Keratinocyte (primary cell): Measurements from ENCODE around the gene DNAJC13. TPM values are rescaled to one million over a fixed set of nuclear protein-coding genes. Genes with fewer than 3 reads are reported as not detected.

ENCODE experiments used
- DNase-seq: peaks from one replicate; pipeline ENCODE4 v3.0.0-alpha.2; 2011; ENCODE audit warnings: low read depth, missing footprints, low spot score
- FAIRE-seq: peaks from 2 replicates; lab custom pipeline; 2011; peaks lifted over from hg19 to GRCh38; lab: Jason Lieb, UNC
- H2AFZ ChIP-seq: 2 replicates; pipeline ENCODE4 v1.6.0; 2012; ENCODE audit warnings: low read length, control low read depth, inconsistent platforms; ENCODE audit not compliant: control insufficient read depth
- H3K27ac ChIP-seq: 2 replicates; pipeline ENCODE4 v1.5.1; 2011; ENCODE audit warnings: low read length; ENCODE audit not compliant: control insufficient read depth, insufficient read depth
- H3K27me3 ChIP-seq: 3 replicates; pipeline ENCODE4 v1.6.0; 2011; ENCODE audit warnings: low read length; ENCODE audit not compliant: control insufficient read depth, insufficient read depth; ENCODE audit errors: extremely low read depth
- H3K36me3 ChIP-seq, 2 experiments: 2 replicates in 1 of 2; 3 replicates in 1 of 2; pipeline ENCODE4 v1.5.1; 2011; ENCODE audit warnings: low read length in 2 of 2, mild to moderate bottlenecking in 1 of 2; ENCODE audit not compliant: control insufficient read depth in 2 of 2, insufficient read depth in 2 of 2; ENCODE audit errors: extremely low read depth in 1 of 2
- H3K4me1 ChIP-seq: 3 replicates; pipeline ENCODE4 v1.5.1; 2011; ENCODE audit warnings: low read length; ENCODE audit not compliant: control insufficient read depth, insufficient read depth; ENCODE audit errors: extremely low read depth
- H3K4me2 ChIP-seq: 3 replicates; pipeline ENCODE4 v1.6.0; 2011; ENCODE audit warnings: low read depth, low read length; ENCODE audit not compliant: control insufficient read depth, insufficient read depth; ENCODE audit errors: extremely low read depth
- H3K4me3 ChIP-seq, 3 experiments: fragments of 200-600 bp in 1 of 3; sonication (generic) in 1 of 3; 2 replicates in 2 of 3; 3 replicates in 1 of 3; pipeline ENCODE4 v1.5.1; 2011 to 2016; ENCODE audit warnings: low read length in 3 of 3, mild to moderate bottlenecking in 3 of 3, control low read depth in 2 of 3, inconsistent platforms in 1 of 3, low read depth in 1 of 3, mixed read lengths in 1 of 3, mixed run types in 1 of 3, moderate library complexity in 1 of 3; ENCODE audit not compliant: control insufficient read depth in 2 of 3, insufficient read depth in 2 of 3; ENCODE audit errors: extremely low read depth in 1 of 3
- H3K79me2 ChIP-seq: 2 replicates; pipeline ENCODE4 v1.6.0; 2012; ENCODE audit warnings: low read length; ENCODE audit not compliant: control insufficient read depth, insufficient read depth
- H3K9ac ChIP-seq: 3 replicates; pipeline ENCODE4 v1.6.0; 2011; ENCODE audit warnings: low read length; ENCODE audit not compliant: control insufficient read depth, insufficient read depth; ENCODE audit errors: extremely low read depth
- H3K9me1 ChIP-seq: 3 replicates; pipeline ENCODE4 v1.6.0; 2011; ENCODE audit warnings: low read length; ENCODE audit not compliant: control insufficient read depth, insufficient read depth; ENCODE audit errors: extremely low read depth
- H3K9me3 ChIP-seq: 2 replicates; pipeline ENCODE4 v1.5.1; 2012; ENCODE audit warnings: low read depth, low read length; ENCODE audit not compliant: control insufficient read depth
- H4K20me1 ChIP-seq: 3 replicates; pipeline ENCODE4 v1.6.0; 2011; ENCODE audit warnings: low read length; ENCODE audit not compliant: control insufficient read depth, insufficient read depth; ENCODE audit errors: extremely low read depth
- CTCF ChIP-seq, 3 experiments: IDR thresholded peaks in 1 of 3; conservative IDR thresholded peaks in 1 of 3; optimal IDR thresholded peaks in 1 of 3; 2 replicates in 2 of 3; 3 replicates in 1 of 3; pipeline versions ENCODE3 to v1.5.1; 2011; ENCODE audit warnings: low read length in 3 of 3, mild to moderate bottlenecking in 3 of 3, moderate library complexity in 2 of 3, control low read depth in 1 of 3, inconsistent platforms in 1 of 3; ENCODE audit not compliant: insufficient read depth in 2 of 3; ENCODE audit errors: extremely low read depth in 1 of 3
- EZH2 ChIP-seq: IDR thresholded peaks from one replicate; pipeline ENCODE4 v1.6.1; 2012; ENCODE audit warnings: inconsistent platforms, mild to moderate bottlenecking, low read length, moderate library complexity
- dilution Hi-C: fragments of 300-500 bp; cut with MboI; formaldehyde crosslinking; loops from one replicate; pipeline ENCODE4 v1.7.0; 2020; ENCODE audit warnings: low sequenced_read_pairs; ENCODE audit not compliant: extremely low pct_ligation_motif_present
- polyA plus RNA-seq, 5 experiments: library from polyadenylated mRNA; depleted of rRNA in 3 of 5; stranded (reverse) in 3 of 5; stranded (forward) in 1 of 5; unstranded in 1 of 5; fragments of >200 nt; gene quantifications; 1 replicate in 1 of 5; 2 replicates in 3 of 5; 3 replicates in 1 of 5; pipeline versions ENCODE4 v1.2.1 to v1.2.3, GENCODE V29; 2011 to 2012; ENCODE audit warnings: missing spikeins in 2 of 5, low read depth in 1 of 5, low replicate concordance in 1 of 5

Gene DNAJC13
- polyA plus RNA-seq, 1 donor (not counting 4 experiments of a cell fraction or from before 2014, with no cell fraction given) = 24.3 TPM

DNA sequence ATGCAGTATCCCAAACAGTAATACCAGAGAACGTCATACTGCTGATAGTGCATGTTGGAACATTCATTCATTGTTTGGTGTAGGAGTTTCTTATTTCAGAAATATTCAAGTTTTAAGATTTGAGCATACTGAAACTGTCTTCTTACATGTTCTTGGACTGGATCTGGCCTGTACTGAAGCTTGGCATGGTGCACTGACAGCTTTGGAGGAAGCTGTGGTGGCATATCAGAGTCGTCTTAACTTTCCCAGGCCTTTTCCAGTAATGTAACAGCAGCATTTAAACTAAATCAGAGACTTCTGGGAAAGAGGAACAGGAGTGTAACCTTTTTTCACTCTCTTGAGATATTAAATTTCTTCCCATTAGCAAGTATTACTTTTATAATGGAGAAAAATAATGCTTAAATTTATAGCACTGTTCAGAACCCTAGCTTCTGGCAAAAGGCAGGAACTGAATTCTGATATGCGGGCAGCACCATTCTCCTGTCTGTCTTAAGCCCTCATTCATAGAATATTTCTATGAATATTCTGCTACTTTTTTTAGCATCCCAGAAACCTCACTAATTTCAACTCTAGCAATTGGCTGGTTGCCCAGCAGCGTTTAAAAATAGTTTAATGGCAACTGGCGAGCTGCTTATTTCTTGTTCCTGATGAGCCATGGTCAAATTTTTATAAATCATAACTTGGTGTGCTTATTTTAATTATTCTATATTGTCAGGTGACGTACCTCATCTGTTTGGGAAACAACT lies 31.1 kb downstream of the DNAJC13 start:
- Histone ChIP-seq H3K36me3 (peaks cover 3 to 12% of the 10 kb centered on the region in 2 experiments), H3K27ac (no peak overlapping the region), H3K4me2 (no peak overlapping the region), H3K4me3 (no peak overlapping the region), H3K79me2 (peaks cover 10% of the 10 kb centered on the region), H3K9me3 (no peaks in the 10 kb centered on the region), H3K4me1 (peaks cover 8% of the 10 kb centered on the region), H3K9me1 (no peaks in the 10 kb centered on the region), H3K27me3 (no peaks in the 10 kb centered on the region), H3K9ac (no peak overlapping the region), H4K20me1 (no peaks in the 10 kb centered on the region), H2AFZ (no peak overlapping the region)
- dilution Hi-C loops = no loop called here
- FAIRE-seq (peak; percentile 53), DNase-seq (no peak)
- no peak for TF ChIP-seq CTCF (optimal IDR thresholded peaks at IDR 0.05 in 1 of 3, IDR thresholded peaks at IDR 0.05 in 1 of 3, conservative IDR thresholded peaks at IDR 0.05 in 1 of 3; ENCODE audit: extremely low read depth in 1 of 3, insufficient read depth in 2 of 3, low read length in 3 of 3)
- TF ChIP-seq EZH2 = no peak

GRCh38 chr3:132456136-132456535 lies 38.8 kb downstream of the DNAJC13 start:
- Histone ChIP-seq H3K27ac (no peak overlapping the region), H3K4me3 (no peak overlapping the region), H3K4me2 (no peak overlapping the region), H2AFZ (no peak overlapping the region), H3K79me2 (no peaks in the 10 kb centered on the region), H3K27me3 (no peaks in the 10 kb centered on the region), H3K9me3 (no peaks in the 10 kb centered on the region), H3K9me1 (no peaks in the 10 kb centered on the region), H3K9ac (no peak overlapping the region), H3K36me3 (peaks cover 16 to 23% of the 10 kb centered on the region in 2 experiments), H3K4me1 (no peaks in the 10 kb centered on the region), H4K20me1 (no peaks in the 10 kb centered on the region)
- dilution Hi-C loops = no loop called here
- TF ChIP-seq CTCF (optimal IDR thresholded peaks at IDR 0.05 in 1 of 3, IDR thresholded peaks at IDR 0.05 in 1 of 3, conservative IDR thresholded peaks at IDR 0.05 in 1 of 3; ENCODE audit: extremely low read depth in 1 of 3, insufficient read depth in 2 of 3, low read length in 3 of 3) (no peak), EZH2 (no peak)
- FAIRE-seq (no peak), DNase-seq (no peak)
